Liver (tissue), 3 donors: ENCODE results near the gene CFAP100.

ENCODE experiments used
- CTCF ChIP-seq: fragments of 150-350 bp; IDR thresholded peaks from 2 replicates; pipeline ENCODE4 v1.5.1; 2017; ENCODE audit warnings: improper control_type of control experiment, low read depth, low read length; ENCODE audit not compliant: missing input control
- HNF4G ChIP-seq: IDR thresholded peaks from 2 replicates; pipeline ENCODE4 v1.6.1; 2016; ENCODE audit warnings: antibody characterized with exemption
- JUND ChIP-seq, 2 donors: IDR thresholded peaks; 2 replicates each; pipeline ENCODE4 v1.6.1; 2016; ENCODE audit warnings: antibody characterized with exemption in 2 of 2
- MAX ChIP-seq: IDR thresholded peaks from 2 replicates; pipeline ENCODE4 v1.6.1; 2016; ENCODE audit warnings: antibody characterized with exemption
- RAD21 ChIP-seq, 2 donors: IDR thresholded peaks; 2 replicates each; pipeline ENCODE4 v1.6.1; 2016; ENCODE audit warnings: antibody characterized with exemption in 2 of 2, mild to moderate bottlenecking in 2 of 2
- REST ChIP-seq: IDR thresholded peaks from 2 replicates; pipeline ENCODE4 v1.6.1; 2016; ENCODE audit warnings: antibody characterized with exemption, mild to moderate bottlenecking
- RXRA ChIP-seq, 2 donors: IDR thresholded peaks; 2 replicates each; pipeline ENCODE4 v1.6.1; 2017 to 2018; ENCODE audit warnings: antibody characterized with exemption in 2 of 2, mild to moderate bottlenecking in 1 of 2
- SP1 ChIP-seq: IDR thresholded peaks from 2 replicates; pipeline ENCODE4 v1.6.1; 2018; ENCODE audit warnings: antibody characterized with exemption, mild to moderate bottlenecking
- TAF1 ChIP-seq: conservative IDR thresholded peaks from 2 replicates; pipeline ENCODE4 v1.6.1; 2016; ENCODE audit warnings: antibody characterized with exemption, mild to moderate bottlenecking
- YY1 ChIP-seq: IDR thresholded peaks from 2 replicates; pipeline ENCODE4 v1.6.1; 2016; ENCODE audit warnings: antibody characterized with exemption, mild to moderate bottlenecking
- donor health status: healthy.
- donor health status: healthy.

GRCh38 chr3:126394977-126395321 is 240 bp downstream of the CFAP100 start:
- no peak for TF ChIP-seq RXRA (IDR thresholded peaks at IDR 0.05)
- no peak for TF ChIP-seq HNF4G
- TF ChIP-seq CTCF: no peak
- TF ChIP-seq SP1: no peak
- TF ChIP-seq MAX: no peak
- TF ChIP-seq REST: no peak
- TF ChIP-seq TAF1: no peak
- TF ChIP-seq YY1: no peak
- no peak for TF ChIP-seq JUND (IDR thresholded peaks at IDR 0.05)
- no peak for TF ChIP-seq RAD21 (IDR thresholded peaks at IDR 0.05)
